Measurements from ENCODE around the gene CTDP1.

DNA sequence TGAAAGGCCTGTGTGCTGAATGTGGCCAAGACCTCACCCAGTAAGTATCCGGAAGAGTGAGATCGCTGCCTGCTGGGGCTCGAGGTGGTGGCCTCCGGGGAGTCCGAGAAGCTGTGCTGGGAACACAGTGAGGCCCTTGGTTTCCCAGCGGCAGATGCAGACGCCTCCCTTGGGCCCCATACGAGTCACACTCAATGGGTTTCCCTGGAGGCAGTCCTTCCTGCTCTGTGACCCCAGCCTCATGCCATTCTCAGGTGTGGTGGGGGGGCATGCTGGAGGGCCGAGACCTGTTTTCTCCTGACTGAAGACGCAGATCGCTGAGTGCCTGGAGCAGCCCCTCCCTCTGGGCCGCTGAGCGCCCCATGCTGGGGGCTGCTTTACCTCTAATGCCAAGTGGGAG, 15.7 kb downstream of the CTDP1 start:
- no peak for TF ChIP-seq EZH2phosphoT487 (IDR thresholded peaks at IDR 0.05; ENCODE audit: low read length)
- TF ChIP-seq, protein P1, sequence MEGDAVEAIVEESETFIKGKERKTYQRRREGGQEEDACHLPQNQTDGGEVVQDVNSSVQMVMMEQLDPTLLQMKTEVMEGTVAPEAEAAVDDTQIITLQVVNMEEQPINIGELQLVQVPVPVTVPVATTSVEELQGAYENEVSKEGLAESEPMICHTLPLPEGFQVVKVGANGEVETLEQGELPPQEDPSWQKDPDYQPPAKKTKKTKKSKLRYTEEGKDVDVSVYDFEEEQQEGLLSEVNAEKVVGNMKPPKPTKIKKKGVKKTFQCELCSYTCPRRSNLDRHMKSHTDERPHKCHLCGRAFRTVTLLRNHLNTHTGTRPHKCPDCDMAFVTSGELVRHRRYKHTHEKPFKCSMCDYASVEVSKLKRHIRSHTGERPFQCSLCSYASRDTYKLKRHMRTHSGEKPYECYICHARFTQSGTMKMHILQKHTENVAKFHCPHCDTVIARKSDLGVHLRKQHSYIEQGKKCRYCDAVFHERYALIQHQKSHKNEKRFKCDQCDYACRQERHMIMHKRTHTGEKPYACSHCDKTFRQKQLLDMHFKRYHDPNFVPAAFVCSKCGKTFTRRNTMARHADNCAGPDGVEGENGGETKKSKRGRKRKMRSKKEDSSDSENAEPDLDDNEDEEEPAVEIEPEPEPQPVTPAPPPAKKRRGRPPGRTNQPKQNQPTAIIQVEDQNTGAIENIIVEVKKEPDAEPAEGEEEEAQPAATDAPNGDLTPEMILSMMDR (IDR thresholded peaks at IDR 0.05; ENCODE audit: low read length): no peak
- no peak for TF ChIP-seq EZH2 (optimal IDR thresholded peaks at IDR 0.05; ENCODE audit: low read depth, low read length)

Measured in MM.1S (cell line).